H9 (cell line): ENCODE results near the gene NCAPH2. TPM values are rescaled to one million over a fixed set of nuclear protein-coding genes. Genes with fewer than 3 reads are reported as not detected.

ENCODE experiments used
- DNase-seq: peaks from one replicate; pipeline ENCODE4 v3.0.0-alpha.2; 2017
- H2AFZ ChIP-seq: one replicate; pipeline ENCODE4 v1.6.1; 2013; ENCODE audit warnings: mild to moderate bottlenecking, low read length, control low read depth, moderate library complexity
- H2AK5ac ChIP-seq: 2 replicates; pipeline ENCODE4 v1.6.1; 2013; ENCODE audit warnings: low read length, control low read depth, mixed read lengths; ENCODE audit not compliant: insufficient read length
- H2BK120ac ChIP-seq: one replicate; pipeline ENCODE4 v1.6.1; 2013; ENCODE audit warnings: low read depth, mild to moderate bottlenecking, low read length, control low read depth, inconsistent platforms; ENCODE audit not compliant: poor library complexity, severe bottlenecking
- H2BK12ac ChIP-seq: 2 replicates; pipeline ENCODE4 v1.6.1; 2013; ENCODE audit warnings: low read length, control low read depth, mixed read lengths, low read depth; ENCODE audit not compliant: insufficient read length
- H2BK15ac ChIP-seq: 2 replicates; pipeline ENCODE4 v1.6.1; 2013; ENCODE audit warnings: low read depth, low read length, control low read depth
- H2BK20ac ChIP-seq: one replicate; pipeline ENCODE4 v1.6.1; 2013; ENCODE audit warnings: low read depth, mild to moderate bottlenecking, low read length, control low read depth, inconsistent platforms; ENCODE audit not compliant: poor library complexity, severe bottlenecking
- H2BK5ac ChIP-seq: 2 replicates; pipeline ENCODE4 v1.6.1; 2013; ENCODE audit warnings: low read length, control low read depth, mixed read lengths; ENCODE audit not compliant: insufficient read length
- H3K14ac ChIP-seq: 2 replicates; pipeline ENCODE4 v1.6.1; 2013; ENCODE audit warnings: low read length, control low read depth; ENCODE audit not compliant: insufficient read depth
- H3K18ac ChIP-seq: 2 replicates; pipeline ENCODE4 v1.6.1; 2013; ENCODE audit warnings: low read depth, mild to moderate bottlenecking, mixed read lengths, low read length, control low read depth; ENCODE audit not compliant: insufficient read length
- H3K23ac ChIP-seq: 2 replicates; pipeline ENCODE4 v1.6.1; 2013; ENCODE audit warnings: low read length, control low read depth, mixed read lengths, low read depth; ENCODE audit not compliant: insufficient read length
- H3K23me2 ChIP-seq: 2 replicates; pipeline ENCODE4 v1.6.1; 2013; ENCODE audit warnings: low read depth, mild to moderate bottlenecking, mixed read lengths, low read length, control low read depth; ENCODE audit not compliant: insufficient read length, poor library complexity, severe bottlenecking
- H3K27ac ChIP-seq: 2 replicates; pipeline ENCODE4 v1.5.1; 2013; ENCODE audit warnings: low read length, control low read depth, mixed read lengths, low read depth; ENCODE audit not compliant: insufficient read length
- H3K27me3 ChIP-seq: 2 replicates; pipeline ENCODE4 v1.6.1; 2013; ENCODE audit warnings: low read length, control low read depth, inconsistent platforms; ENCODE audit not compliant: insufficient read depth
- H3K4ac ChIP-seq: 2 replicates; pipeline ENCODE4 v1.6.1; 2013; ENCODE audit warnings: low read depth, mild to moderate bottlenecking, control low read depth, inconsistent platforms, low read length, moderate library complexity
- H3K4me1 ChIP-seq: 2 replicates; pipeline ENCODE4 v1.6.1; 2013; ENCODE audit warnings: low read length, control low read depth, inconsistent platforms; ENCODE audit not compliant: insufficient read depth
- H3K4me2 ChIP-seq: 2 replicates; pipeline ENCODE4 v1.6.1; 2013; ENCODE audit warnings: low read length, control low read depth, mixed read lengths; ENCODE audit not compliant: insufficient read length, insufficient read depth
- H3K56ac ChIP-seq: 2 replicates; pipeline ENCODE4 v1.6.1; 2013; ENCODE audit warnings: low read depth, mild to moderate bottlenecking, mixed read lengths, low read length, control low read depth; ENCODE audit not compliant: insufficient read length
- H3K79me1 ChIP-seq: 2 replicates; pipeline ENCODE4 v1.6.1; 2013; ENCODE audit warnings: low read depth, mild to moderate bottlenecking, moderate library complexity, low read length, control low read depth, inconsistent platforms; ENCODE audit not compliant: insufficient read depth, poor library complexity, severe bottlenecking
- H3K79me2 ChIP-seq: 2 replicates; pipeline ENCODE4 v1.6.1; 2013; ENCODE audit warnings: low read length, control low read depth, inconsistent platforms; ENCODE audit not compliant: insufficient read depth
- H3K9ac ChIP-seq: 2 replicates; pipeline ENCODE4 v1.6.1; 2013; ENCODE audit warnings: low read length, control low read depth, mixed read lengths; ENCODE audit not compliant: insufficient read length; ENCODE audit errors: extremely low read depth
- H3K9me3 ChIP-seq: one replicate; pipeline ENCODE4 v1.6.1; 2013; ENCODE audit warnings: low read depth, low read length, inconsistent platforms; ENCODE audit not compliant: control insufficient read depth
- H3T11ph ChIP-seq: one replicate; pipeline ENCODE4 v1.6.1; 2013; ENCODE audit warnings: mild to moderate bottlenecking, low read length, control low read depth, inconsistent platforms
- H4K20me1 ChIP-seq: one replicate; pipeline ENCODE4 v1.6.1; 2013; ENCODE audit not compliant: control insufficient read depth, insufficient read length, insufficient read depth
- H4K5ac ChIP-seq: 2 replicates; pipeline ENCODE4 v1.6.1; 2013; ENCODE audit warnings: low read depth, mild to moderate bottlenecking, mixed read lengths, low read length, control low read depth; ENCODE audit not compliant: insufficient read length
- H4K8ac ChIP-seq: replicated peaks from 2 replicates; pipeline ENCODE4 v1.6.1; 2013; ENCODE audit warnings: low read length, control low read depth, mixed read lengths, low read depth; ENCODE audit not compliant: insufficient read length
- H4K91ac ChIP-seq: 2 replicates; pipeline ENCODE4 v1.6.1; 2013; ENCODE audit warnings: low read depth, mild to moderate bottlenecking, moderate library complexity, mixed read lengths, low read length, control low read depth; ENCODE audit not compliant: insufficient read length
- H3K27ac Mint-ChIP-seq, 3 experiments: 2 replicates in 2 of 3; 3 replicates in 1 of 3; pipeline ENCODE4 v1.8.0; 2020 to 2021; ENCODE audit warnings: mixed read lengths in 3 of 3, mild to moderate bottlenecking in 1 of 3, moderate library complexity in 1 of 3
- H3K27me3 Mint-ChIP-seq: 2 replicates; pipeline ENCODE4 v1.8.0; 2021; ENCODE audit warnings: low read depth, mild to moderate bottlenecking, moderate library complexity, mixed read lengths
- H3K36me3 Mint-ChIP-seq, 3 experiments: 2 replicates in 2 of 3; 3 replicates in 1 of 3; pipeline ENCODE4 v1.8.0; 2020 to 2021; ENCODE audit warnings: low read depth in 3 of 3, mixed read lengths in 3 of 3; ENCODE audit not compliant: insufficient read depth in 1 of 3
- H3K4me1 Mint-ChIP-seq, 2 experiments: 2 replicates each; pipeline ENCODE4 v1.8.0; 2020; ENCODE audit warnings: mixed read lengths in 2 of 2
- H3K4me3 Mint-ChIP-seq, 2 experiments: 2 replicates in 1 of 2; 3 replicates in 1 of 2; pipeline ENCODE4 v1.8.0; 2020 to 2021; ENCODE audit warnings: mild to moderate bottlenecking in 2 of 2, mixed read lengths in 2 of 2, moderate library complexity in 1 of 2
- H3K9me3 Mint-ChIP-seq, 2 experiments: 2 replicates in 1 of 2; 3 replicates in 1 of 2; pipeline ENCODE4 v1.8.0; 2020; ENCODE audit warnings: mild to moderate bottlenecking in 2 of 2, mixed read lengths in 2 of 2, moderate library complexity in 1 of 2
- WGBS: extraction: QIAGEN DNeasy Blood & Tissue Kit; methylation state at CpG from one replicate; pipeline ENCODE4 v1.1.7; 2013; ENCODE audit warnings: missing lambda C conversion rate, low lambda C conversion rate, mixed read lengths; ENCODE audit not compliant: insufficient read length; ENCODE audit errors: extremely low coverage; 5-methylcytosine and 5-hydroxymethylcytosine counted together
- total RNA-seq: library from RNA; stranded (reverse); gene quantifications from 2 replicates; pipeline ENCODE4 v1.2.1, GENCODE V29; 2021
- TF ChIP-seq, protein P1 (sequence below): fragments of 200-600 bp; sonication (generic); conservative IDR thresholded peaks from 3 replicates; pipeline ENCODE4 v1.8.0; 2021; ENCODE audit warnings: antibody characterized with exemption, mild to moderate bottlenecking

Gene NCAPH2
- total RNA-seq, 1 experiment from 2014 or later, result 76.2 TPM

DNA sequence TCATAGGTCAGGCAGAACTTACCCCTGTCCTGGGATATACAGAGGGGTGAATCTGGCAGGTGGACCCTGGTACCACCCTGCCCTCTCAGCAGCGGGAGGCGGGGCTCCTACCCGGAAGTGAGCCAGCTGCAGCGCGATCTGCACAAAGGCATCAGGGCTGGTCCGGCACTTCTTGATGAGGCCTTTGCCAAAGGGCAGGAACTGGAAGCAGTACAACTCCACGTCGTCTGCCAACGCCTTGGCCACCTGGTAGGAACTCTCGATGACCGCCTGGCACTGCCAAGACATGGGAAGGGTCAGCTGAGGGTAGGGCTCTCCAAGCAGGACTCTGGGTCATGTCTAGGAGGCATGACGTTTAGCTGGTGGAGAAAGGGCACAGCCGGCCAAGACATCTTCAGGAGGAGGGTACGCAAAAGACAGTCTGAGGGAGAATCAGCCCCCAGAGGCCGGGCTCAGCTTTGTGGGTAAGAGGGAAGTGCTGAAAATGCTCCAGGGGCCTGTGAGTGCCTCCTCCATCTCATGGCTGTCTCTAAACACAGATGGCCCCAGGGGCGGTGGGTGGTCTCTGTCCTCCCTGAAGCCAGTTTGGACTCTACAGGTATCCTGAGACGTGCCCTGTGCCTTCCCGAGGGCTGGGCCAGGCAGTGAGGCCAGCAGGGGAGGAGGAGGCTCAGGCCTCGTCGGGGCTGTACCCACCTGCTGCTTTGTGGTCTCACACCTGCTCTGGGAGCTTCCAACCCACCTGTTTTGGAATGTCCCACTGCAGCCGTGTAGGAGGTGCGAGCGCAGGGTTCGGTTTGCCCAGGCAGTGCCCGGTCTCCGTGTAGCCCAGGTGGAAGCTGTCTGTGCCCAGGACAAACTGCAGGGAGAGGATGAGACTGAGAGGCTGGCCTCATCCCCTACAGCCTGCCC, 63.5 kb downstream of the NCAPH2 start:
- Histone ChIP-seq H3K4ac (no peak overlapping the region), H3T11ph (no peak overlapping the region), H2BK120ac (no peak overlapping the region), H4K8ac (no peak overlapping the region), H3K9me3 (no peaks in the 10 kb centered on the region), H3K27ac (no peak overlapping the region), H2AFZ (no peak overlapping the region), H4K20me1 (no peaks in the 10 kb centered on the region), H3K14ac (no peak overlapping the region), H3K56ac (no peak overlapping the region), H3K79me1 (no peaks in the 10 kb centered on the region), H4K5ac (no peak overlapping the region), H2BK20ac (no peak overlapping the region), H3K23me2 (no peaks in the 10 kb centered on the region), H2BK15ac (no peak overlapping the region), H3K27me3 (no peaks in the 10 kb centered on the region), H3K4me2 (no peak overlapping the region), H4K91ac (no peak overlapping the region), H3K4me1 (no peaks in the 10 kb centered on the region), H2BK12ac (no peak overlapping the region), H2AK5ac (no peak overlapping the region), H3K79me2 (no peaks in the 10 kb centered on the region), H3K9ac (no peak overlapping the region), H2BK5ac (no peak overlapping the region), H3K18ac (no peak overlapping the region), H3K23ac (no peak overlapping the region)
- no CpG with 5 or more reads among the region's 26 CpGs for whole genome bisulfite sequencing
- Mint-ChIP-seq H3K27me3 (no peaks in the 10 kb centered on the region; the same call in 1 of the 2 replicates), H3K4me3 (no peak overlapping the region), H3K4me1 (no peaks in the 10 kb centered on the region), H3K36me3 (peaks cover 13 to 78% (median 71%) of the 10 kb centered on the region in 3 experiments), H3K27ac (no peak overlapping the region), H3K9me3 (no peaks in the 10 kb centered on the region)
- DNase-seq, result no peak
- TF ChIP-seq, protein P1, sequence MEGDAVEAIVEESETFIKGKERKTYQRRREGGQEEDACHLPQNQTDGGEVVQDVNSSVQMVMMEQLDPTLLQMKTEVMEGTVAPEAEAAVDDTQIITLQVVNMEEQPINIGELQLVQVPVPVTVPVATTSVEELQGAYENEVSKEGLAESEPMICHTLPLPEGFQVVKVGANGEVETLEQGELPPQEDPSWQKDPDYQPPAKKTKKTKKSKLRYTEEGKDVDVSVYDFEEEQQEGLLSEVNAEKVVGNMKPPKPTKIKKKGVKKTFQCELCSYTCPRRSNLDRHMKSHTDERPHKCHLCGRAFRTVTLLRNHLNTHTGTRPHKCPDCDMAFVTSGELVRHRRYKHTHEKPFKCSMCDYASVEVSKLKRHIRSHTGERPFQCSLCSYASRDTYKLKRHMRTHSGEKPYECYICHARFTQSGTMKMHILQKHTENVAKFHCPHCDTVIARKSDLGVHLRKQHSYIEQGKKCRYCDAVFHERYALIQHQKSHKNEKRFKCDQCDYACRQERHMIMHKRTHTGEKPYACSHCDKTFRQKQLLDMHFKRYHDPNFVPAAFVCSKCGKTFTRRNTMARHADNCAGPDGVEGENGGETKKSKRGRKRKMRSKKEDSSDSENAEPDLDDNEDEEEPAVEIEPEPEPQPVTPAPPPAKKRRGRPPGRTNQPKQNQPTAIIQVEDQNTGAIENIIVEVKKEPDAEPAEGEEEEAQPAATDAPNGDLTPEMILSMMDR, result no peak
